Measurements from ENCODE around the gene IGF1R. TPM values are rescaled to one million over a fixed set of nuclear protein-coding genes. Genes with fewer than 3 reads are reported as not detected.

IGF1R gene
- total and polyA plus RNA-seq, 2 of the 8 experiments (the other 6 are each of a cell fraction or from before 2014, with no cell fraction given), result 32.9 to 109 TPM

GRCh38 chr15:98604983-98605382, 43.4 kb upstream of the IGF1R start:
- H3K4me2 ChIP-seq (ENCODE audit: insufficient read depth in 1 of 2, low read depth in 2 of 2, low read length in 2 of 2), result no peak overlapping the region
- H2BK5ac ChIP-seq (ENCODE audit: low read depth, low read length), result no peak overlapping the region
- no peak overlapping the region for H2AFZ ChIP-seq (ENCODE audit: low read length)
- no peak overlapping the region for H3K23ac ChIP-seq (ENCODE audit: insufficient read length)
- no peak overlapping the region for H2BK20ac ChIP-seq (ENCODE audit: low read length)
- no peak overlapping the region for H3K56ac ChIP-seq (replicated peaks; ENCODE audit: insufficient read length, low read depth, low read length)
- H3K79me2 ChIP-seq (ENCODE audit: control insufficient read depth in 1 of 2, insufficient read depth in 2 of 2, low read length in 2 of 2), result no peaks in the 10 kb centered on the region
- no peaks in the 10 kb centered on the region for H4K20me1 ChIP-seq (replicated peaks in 1 of 2; ENCODE audit: control insufficient read depth in 1 of 2, insufficient read depth in 2 of 2, low read length in 2 of 2)
- no peak overlapping the region for H2BK120ac ChIP-seq (replicated peaks; ENCODE audit: low read depth, low read length)
- no peaks in the 10 kb centered on the region for H3K36me3 ChIP-seq (ENCODE audit: control insufficient read depth in 2 of 4, insufficient read depth in 4 of 4, low read length in 3 of 4)
- H3K9ac ChIP-seq (replicated peaks in 1 of 4; ENCODE audit: extremely low read depth in 1 of 4, low read depth in 3 of 4, low read length in 3 of 4), result no peak overlapping the region
- no peak overlapping the region for H3K4me3 ChIP-seq (ENCODE audit: extremely low read depth in 1 of 4, insufficient read depth in 2 of 4, low read depth in 3 of 4, low read length in 4 of 4)
- DNase-seq (ENCODE audit: low read depth in 1 of 2, low spot score in 2 of 2) (peak in 1 of 2 experiments; percentile 29), FAIRE-seq (no peak)
- H3K4ac ChIP-seq (replicated peaks; ENCODE audit: insufficient read length, low read depth, low read length), result no peak overlapping the region
- no peak overlapping the region for H4K5ac ChIP-seq (ENCODE audit: insufficient read length, low read depth, low read length)
- WGBS, 2 experiments (ENCODE audit: extremely low coverage in 1 of 2, insufficient coverage in 1 of 2, insufficient read length in 1 of 2, insufficient replicate concordance in 2 of 2, low coverage in 1 of 2, low lambda C conversion rate in 2 of 2, missing lambda C conversion rate in 1 of 2), result 88% methylated on average over 13 of the region's 15 CpGs; no CpG with 5 or more reads in 1 of the 2 experiments
- H3K27me3 ChIP-seq (replicated peaks in 1 of 4; ENCODE audit: control insufficient read depth in 3 of 4, extremely low read depth in 1 of 4, insufficient read depth in 3 of 4, low read length in 3 of 4), result no peaks in the 10 kb centered on the region; a peak in 1 of 7 replicates
- H2BK15ac ChIP-seq (ENCODE audit: low read length), result peak overlapping the region; percentile 4; the same call in 1 of the 2 replicates
- H3K4me1 ChIP-seq (replicated peaks in 1 of 4; ENCODE audit: control insufficient read depth in 3 of 4, insufficient read depth in 4 of 4, low read length in 3 of 4), result peaks cover 0 to 11% (median 6%) of the 10 kb centered on the region in 4 experiments
- H2BK12ac ChIP-seq (ENCODE audit: low read depth, low read length), result no peak overlapping the region
- no peaks in the 10 kb centered on the region for H3K79me1 ChIP-seq (ENCODE audit: low read depth, low read length)
- H4K91ac ChIP-seq (replicated peaks; ENCODE audit: insufficient read length, low read length), result no peak overlapping the region
- ChIA-PET POLR2A (ENCODE audit: partially characterized antibody) (no interaction called here), CTCF (ENCODE audit: partially characterized antibody) (interaction anchor here (0.7 to 2.6 kb wide), 4 partner anchors 15 to 246 kb away, joined by 3 to 9 read pairs (median 3); no protein-coding TSS in a partner anchor)
- H3K14ac ChIP-seq (ENCODE audit: insufficient read length), result no peak overlapping the region
- H3K23me2 ChIP-seq (ENCODE audit: low read depth, low read length), result peaks cover 2% of the 10 kb centered on the region; the same call in 1 of the 2 replicates
- no peak overlapping the region for H4K8ac ChIP-seq (ENCODE audit: extremely low read depth, insufficient read depth, low read length)
- H3K27ac ChIP-seq (ENCODE audit: low read depth, low read length), result no peak overlapping the region
- H3K18ac ChIP-seq (ENCODE audit: extremely low read depth, low read length), result no peak overlapping the region
- H2AK5ac ChIP-seq (ENCODE audit: low read depth, low read length), result no peak overlapping the region
- H3K9me3 ChIP-seq (ENCODE audit: insufficient read depth in 2 of 2, low read depth in 1 of 2, low read length in 1 of 2), result peaks cover 7% of the 10 kb centered on the region in 2 experiments
- TF ChIP-seq MAX (IDR thresholded peaks at IDR 0.05), result no peak
- no peak for TF ChIP-seq ATF3 (IDR thresholded peaks at IDR 0.05; ENCODE audit: insufficient read depth, low read depth, low read length)
- no peak for TF ChIP-seq CREB1 (IDR thresholded peaks at IDR 0.05)
